Measurements from ENCODE around the gene SPRR2D. TPM values are rescaled to one million over a fixed set of nuclear protein-coding genes. Genes with fewer than 3 reads are reported as not detected.

The SPRR2D gene
- not detected in 2 replicates for total RNA-seq

DNA sequence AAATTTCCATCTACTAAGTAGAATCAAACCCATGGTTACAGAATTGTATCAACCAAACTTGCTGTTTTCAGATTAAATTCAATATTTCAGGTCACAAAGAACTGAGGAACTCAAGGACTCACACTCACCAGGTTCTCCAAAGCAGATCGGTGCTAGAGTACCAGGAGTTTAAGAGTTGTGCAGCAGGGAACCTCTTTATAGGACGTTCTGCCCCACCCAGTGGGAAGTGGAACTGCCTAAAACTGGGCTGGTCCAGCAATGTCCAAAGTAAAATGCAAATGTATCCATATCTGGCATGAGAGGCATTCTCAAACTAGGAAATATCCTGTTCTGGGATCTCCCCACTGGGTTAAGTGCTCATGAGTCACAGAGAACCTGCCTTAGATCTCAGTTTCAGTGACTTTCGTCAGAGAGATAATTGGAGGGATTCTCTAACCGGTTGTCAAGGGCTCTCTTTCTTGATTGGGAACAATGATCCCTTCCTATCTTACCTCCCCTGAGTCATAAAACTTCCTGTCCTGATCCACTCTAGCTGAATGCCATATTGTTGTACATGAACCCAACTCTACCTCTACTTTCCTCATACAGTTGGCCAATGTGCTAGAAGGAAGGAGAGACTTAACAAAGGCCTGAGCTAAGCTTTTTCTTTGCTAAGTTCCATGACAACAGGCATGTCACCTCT lies at the start of gene SPRR2D:
Gene SPRR2D, minus strand, starts transcription at position 171 of the 682 bp plus-strand sequence. CDS start 774 bp downstream, outside the sequence.

DNA sequence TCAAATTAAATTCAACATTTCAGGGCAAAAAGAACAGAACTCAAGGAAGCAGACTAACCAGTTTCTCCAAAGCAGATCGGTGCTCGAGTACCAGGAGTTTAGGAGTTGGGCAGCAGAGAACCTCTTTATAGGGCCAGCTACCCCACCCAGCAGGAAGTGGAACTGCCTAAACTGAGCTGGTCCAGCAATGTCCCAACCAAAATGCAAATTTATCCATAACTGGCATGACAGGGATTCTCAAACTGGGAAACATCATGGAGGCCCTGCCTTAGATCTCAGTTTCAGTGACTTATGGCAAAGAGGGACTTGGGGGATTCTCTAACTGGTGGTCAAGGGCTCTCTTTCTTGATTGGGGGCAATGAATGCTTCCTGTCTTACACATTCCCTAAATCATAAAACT lies 30.6 kb upstream of the SPRR2D start, which contains the start of gene SPRR2B:
Gene SPRR2B, minus strand, starts transcription at position 101 of the 400 bp plus-strand sequence. CDS start 772 bp downstream, outside the sequence.

DNA sequence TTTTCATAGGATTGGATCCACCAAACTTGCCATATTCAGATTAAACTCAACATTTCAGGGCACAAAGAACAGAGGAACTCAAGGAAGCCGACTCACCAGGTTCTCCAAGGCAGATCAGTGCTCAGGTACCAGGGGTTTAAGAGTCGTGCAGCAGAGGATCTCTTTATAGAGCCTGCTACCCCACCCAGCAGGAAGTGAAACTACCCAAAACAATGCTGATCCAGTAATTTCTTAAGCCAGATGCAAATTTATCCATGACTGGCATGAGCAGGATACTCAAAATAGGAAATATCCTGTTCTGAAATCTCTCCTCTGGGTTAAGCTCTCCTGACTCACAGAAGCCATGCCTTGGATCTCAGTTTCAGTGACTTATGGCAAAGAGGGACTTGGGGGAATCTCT lies 16.5 kb upstream of the SPRR2D start, which contains the start of gene SPRR2A:
Gene SPRR2A, minus strand, starts transcription at position 138 of the 400 bp plus-strand sequence. CDS start 777 bp downstream, outside the sequence.

DNA sequence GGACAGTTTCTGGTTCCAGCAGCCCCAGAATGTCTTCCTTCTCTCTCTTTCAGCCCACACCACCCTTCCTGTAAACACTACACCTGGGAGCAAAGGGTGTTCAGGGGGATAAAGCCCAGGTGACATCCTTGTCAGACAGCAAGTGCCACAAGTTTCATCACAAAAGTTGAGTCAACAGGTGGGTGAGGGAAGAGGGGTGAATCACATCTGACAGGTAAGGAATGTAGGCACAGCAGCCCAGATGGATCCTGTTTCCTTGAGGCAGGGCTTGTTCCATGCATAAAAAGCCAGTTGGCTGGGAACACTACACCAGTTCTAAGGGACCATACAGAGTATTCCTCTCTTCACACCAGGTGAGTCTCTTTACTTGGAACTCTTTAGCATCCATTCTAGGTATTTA lies 10.0 kb downstream of the SPRR2D start, which contains the start of gene SPRR1B:
Gene SPRR1B, plus strand, starts transcription at position 309 of the 400 bp plus-strand sequence. CDS start 1,143 bp downstream, outside the sequence.

DNA sequence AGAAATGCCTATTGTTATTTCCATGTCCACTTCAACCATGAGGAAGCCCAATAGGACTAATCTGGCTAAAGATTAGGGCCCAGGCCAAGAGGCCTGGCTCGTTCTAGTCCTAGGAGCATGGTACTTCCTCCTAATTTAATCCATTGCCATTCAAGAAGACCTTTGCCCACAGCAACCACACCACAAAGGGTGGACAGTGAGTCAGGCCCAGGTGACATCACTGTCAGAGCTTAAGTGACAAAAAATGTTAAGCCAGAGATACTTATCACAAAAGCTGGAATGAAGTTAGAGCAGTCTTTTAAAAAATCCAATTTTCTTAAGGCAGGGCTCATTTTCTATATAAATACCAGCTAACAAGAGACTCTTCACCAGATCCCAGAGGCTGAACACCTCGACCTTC lies 39.5 kb downstream of the SPRR2D start, which contains the start of gene SPRR3:
Gene SPRR3, plus strand, starts transcription at position 368 of the 400 bp plus-strand sequence. CDS start 1,272 bp downstream, outside the sequence.

Other genes starting within 250 kb of the SPRR2D start
- gene LCE1D, start 244.4 kb downstream of the SPRR2D start, total RNA-seq, result not detected in 2 replicates
- gene LCE1C, start 234.5 kb downstream of the SPRR2D start, total RNA-seq, result not detected in 2 replicates
- gene LCE1B, start 229.1 kb downstream of the SPRR2D start, total RNA-seq, result not detected in 2 replicates
- not detected in 2 replicates for gene LCE1A, start 213.6 kb downstream of the SPRR2D start, total RNA-seq
- gene LCE6A, start 198.3 kb downstream of the SPRR2D start, total RNA-seq, result not detected in 2 replicates
- not detected in 2 replicates for gene LCE7A, start 181.1 kb downstream of the SPRR2D start, total RNA-seq
- gene SMCP, start 162.8 kb downstream of the SPRR2D start, total RNA-seq, result not detected in 2 replicates
- gene IVL, start 132.6 kb downstream of the SPRR2D start, total RNA-seq, result not detected in 2 replicates
- not detected in 2 replicates for gene SPRR5, start 93.9 kb downstream of the SPRR2D start, total RNA-seq
- not detected in 2 replicates for gene SPRR4, start 70.5 kb downstream of the SPRR2D start, total RNA-seq
- gene SPRR1A, start 57.0 kb downstream of the SPRR2D start, total RNA-seq, result not detected in 2 replicates
- not detected in 2 replicates for gene SPRR3, start 39.4 kb downstream of the SPRR2D start, total RNA-seq
- gene SPRR1B, start 9.9 kb downstream of the SPRR2D start, total RNA-seq, result not detected in 2 replicates
- gene SPRR2A, start 16.4 kb upstream of the SPRR2D start, total RNA-seq, result not detected in 2 replicates
- gene SPRR2B, start 30.5 kb upstream of the SPRR2D start, total RNA-seq, result not detected in 2 replicates
- gene SPRR2E, start 53.4 kb upstream of the SPRR2D start, total RNA-seq, result not detected in 2 replicates
- gene SPRR2F, start 72.4 kb upstream of the SPRR2D start, total RNA-seq, result not detected in 2 replicates
- not detected in 2 replicates for gene SPRR2G, start 109.8 kb upstream of the SPRR2D start, total RNA-seq
- gene LELP1, start 162.3 kb upstream of the SPRR2D start, total RNA-seq, result not detected in 2 replicates
- not detected in 2 replicates for gene PRR9, start 176.5 kb upstream of the SPRR2D start, total RNA-seq
- gene LORICRIN, start 218.6 kb upstream of the SPRR2D start, total RNA-seq, result not detected in 2 replicates

Measured in mammary microvascular endothelial cell (primary cell).